Hepatocyte (in vitro differentiated cells): Measurements from ENCODE around the gene SCGB1C2. TPM values are rescaled to one million over a fixed set of nuclear protein-coding genes. Genes with fewer than 3 reads are reported as not detected.

Experiments
- DNase-seq: peaks from one replicate; pipeline ENCODE4 v3.0.0-alpha.2; 2016; ENCODE audit warnings: low spot score
- H2AFZ ChIP-seq: fragments of 200-600 bp; sonication (generic); 2 replicates; pipeline ENCODE4 v1.6.0; 2016; ENCODE audit warnings: antibody characterized with exemption, mild to moderate bottlenecking
- H3K27ac ChIP-seq: fragments of 200-600 bp; sonication (generic); 2 replicates; pipeline ENCODE4 v1.5.1; 2016; ENCODE audit warnings: mild to moderate bottlenecking
- H3K27me3 ChIP-seq: fragments of 200-600 bp; sonication (generic); 2 replicates; pipeline ENCODE4 v1.6.1; 2016
- H3K36me3 ChIP-seq: fragments of 200-600 bp; sonication (generic); replicated peaks from 2 replicates; pipeline ENCODE4 v1.5.1; 2016; ENCODE audit warnings: low read depth; ENCODE audit not compliant: insufficient read depth
- H3K4me1 ChIP-seq: fragments of 200-600 bp; sonication (generic); 2 replicates; pipeline ENCODE4 v1.5.1; 2016; ENCODE audit warnings: mild to moderate bottlenecking, moderate library complexity; ENCODE audit not compliant: insufficient read depth
- H3K4me2 ChIP-seq: fragments of 200-600 bp; sonication (generic); 2 replicates; pipeline ENCODE4 v1.6.0; 2016
- H3K4me3 ChIP-seq: fragments of 200-600 bp; sonication (generic); 2 replicates; pipeline ENCODE4 v1.5.1; 2016; ENCODE audit warnings: mild to moderate bottlenecking
- H3K79me2 ChIP-seq: fragments of 200-600 bp; sonication (generic); 2 replicates; pipeline ENCODE4 v1.6.0; 2017; ENCODE audit warnings: mild to moderate bottlenecking
- H3K9me2 ChIP-seq: fragments of 200-600 bp; sonication (generic); replicated peaks from 2 replicates; pipeline ENCODE4 v1.6.0; 2017; ENCODE audit warnings: mild to moderate bottlenecking; ENCODE audit not compliant: insufficient read depth
- H3K9me3 ChIP-seq: fragments of 200-600 bp; sonication (generic); 2 replicates; pipeline ENCODE4 v1.5.1; 2016; ENCODE audit warnings: low read depth, mild to moderate bottlenecking
- H4K20me1 ChIP-seq: fragments of 200-600 bp; sonication (generic); 2 replicates; pipeline ENCODE4 v1.6.0; 2016; ENCODE audit warnings: mild to moderate bottlenecking; ENCODE audit not compliant: insufficient read depth, poor library complexity, severe bottlenecking
- EZH2 ChIP-seq: fragments of 200-600 bp; sonication (generic); IDR thresholded peaks from 2 replicates; pipeline ENCODE4 v1.6.1; 2016; ENCODE audit warnings: antibody characterized with exemption, mild to moderate bottlenecking, borderline replicate concordance
- EZH2phosphoT487 ChIP-seq: fragments of 200-600 bp; sonication (generic); IDR thresholded peaks from one replicate; pipeline ENCODE4 v1.6.1; 2018; ENCODE audit warnings: antibody characterized with exemption, mild to moderate bottlenecking, low read depth, moderate library complexity; ENCODE audit not compliant: unreplicated experiment, severe bottlenecking
- WGBS: methylation state at CpG from one replicate; pipeline ENCODE4 v1.1.6; 2016; ENCODE audit warnings: low lambda C conversion rate; ENCODE audit errors: missing lambda C conversion rate; 5-methylcytosine and 5-hydroxymethylcytosine counted together
- polyA plus RNA-seq: library from polyadenylated mRNA; unstranded; fragments of >200 nt; fragmentation: Nextera tagmentation; extraction: Ambion mirVana; gene quantifications from 2 replicates; pipeline ENCODE4 v1.2.1, GENCODE V29; 2016
- total RNA-seq: library from RNA; depleted of rRNA; stranded (reverse); fragments of >200 nt; gene quantifications from 2 replicates; pipeline ENCODE4 v1.2.3, GENCODE V29; 2014
- TF ChIP-seq, protein P1 (sequence below): fragments of 200-600 bp; sonication (generic); IDR thresholded peaks from 2 replicates; pipeline ENCODE4 v1.5.1; 2016; ENCODE audit warnings: antibody characterized with exemption, mild to moderate bottlenecking; ENCODE audit not compliant: poor library complexity

The SCGB1C2 gene
- total and polyA plus RNA-seq, 2 experiments from 2014 or later, result not detected

DNA sequence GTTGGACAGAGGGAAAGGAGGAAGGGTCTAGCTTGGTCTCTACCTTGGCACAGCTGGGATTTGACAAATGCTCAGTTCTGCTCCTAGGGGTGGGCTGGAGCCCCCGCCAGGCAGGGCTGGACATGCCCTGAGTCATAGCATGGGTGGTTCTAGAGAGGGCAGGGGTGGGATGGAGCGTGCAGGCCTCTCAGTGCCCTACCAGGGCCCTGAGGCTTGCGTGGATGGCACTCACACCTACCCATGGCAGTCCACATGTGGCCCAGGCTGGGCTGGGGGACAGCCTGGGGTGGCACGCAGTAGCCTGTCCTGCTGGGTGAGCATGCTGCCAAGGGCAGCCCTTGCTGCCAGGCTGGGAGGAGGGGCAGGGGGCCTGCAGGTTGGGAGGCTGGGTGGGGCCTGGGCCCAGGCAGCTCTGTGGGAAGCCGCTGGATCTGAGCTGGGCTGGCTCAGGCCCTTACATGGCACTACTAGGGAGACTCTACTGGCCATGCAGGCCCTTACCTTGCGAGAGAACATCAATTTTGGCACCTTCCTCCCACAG lies 32.8 kb downstream of the SCGB1C2 start:
- H3K4me1 ChIP-seq, result no peaks in the 10 kb centered on the region
- no peaks in the 10 kb centered on the region for H3K9me2 ChIP-seq
- H3K4me2 ChIP-seq, result no peak overlapping the region
- H4K20me1 ChIP-seq, result no peaks in the 10 kb centered on the region
- 95% methylated on average over 6 of the region's 6 CpGs for WGBS
- DNase-seq, result no peak
- H3K27me3 ChIP-seq, result no peaks in the 10 kb centered on the region
- no peaks in the 10 kb centered on the region for H3K79me2 ChIP-seq
- H3K4me3 ChIP-seq, result no peak overlapping the region
- no peak overlapping the region for H3K27ac ChIP-seq
- TF ChIP-seq EZH2 (no peak), EZH2phosphoT487 (no peak)
- TF ChIP-seq, protein P1, sequence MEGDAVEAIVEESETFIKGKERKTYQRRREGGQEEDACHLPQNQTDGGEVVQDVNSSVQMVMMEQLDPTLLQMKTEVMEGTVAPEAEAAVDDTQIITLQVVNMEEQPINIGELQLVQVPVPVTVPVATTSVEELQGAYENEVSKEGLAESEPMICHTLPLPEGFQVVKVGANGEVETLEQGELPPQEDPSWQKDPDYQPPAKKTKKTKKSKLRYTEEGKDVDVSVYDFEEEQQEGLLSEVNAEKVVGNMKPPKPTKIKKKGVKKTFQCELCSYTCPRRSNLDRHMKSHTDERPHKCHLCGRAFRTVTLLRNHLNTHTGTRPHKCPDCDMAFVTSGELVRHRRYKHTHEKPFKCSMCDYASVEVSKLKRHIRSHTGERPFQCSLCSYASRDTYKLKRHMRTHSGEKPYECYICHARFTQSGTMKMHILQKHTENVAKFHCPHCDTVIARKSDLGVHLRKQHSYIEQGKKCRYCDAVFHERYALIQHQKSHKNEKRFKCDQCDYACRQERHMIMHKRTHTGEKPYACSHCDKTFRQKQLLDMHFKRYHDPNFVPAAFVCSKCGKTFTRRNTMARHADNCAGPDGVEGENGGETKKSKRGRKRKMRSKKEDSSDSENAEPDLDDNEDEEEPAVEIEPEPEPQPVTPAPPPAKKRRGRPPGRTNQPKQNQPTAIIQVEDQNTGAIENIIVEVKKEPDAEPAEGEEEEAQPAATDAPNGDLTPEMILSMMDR, result no peak
- H3K36me3 ChIP-seq, result no peaks in the 10 kb centered on the region
- H2AFZ ChIP-seq, result no peak overlapping the region
- no peaks in the 10 kb centered on the region for H3K9me3 ChIP-seq

DNA sequence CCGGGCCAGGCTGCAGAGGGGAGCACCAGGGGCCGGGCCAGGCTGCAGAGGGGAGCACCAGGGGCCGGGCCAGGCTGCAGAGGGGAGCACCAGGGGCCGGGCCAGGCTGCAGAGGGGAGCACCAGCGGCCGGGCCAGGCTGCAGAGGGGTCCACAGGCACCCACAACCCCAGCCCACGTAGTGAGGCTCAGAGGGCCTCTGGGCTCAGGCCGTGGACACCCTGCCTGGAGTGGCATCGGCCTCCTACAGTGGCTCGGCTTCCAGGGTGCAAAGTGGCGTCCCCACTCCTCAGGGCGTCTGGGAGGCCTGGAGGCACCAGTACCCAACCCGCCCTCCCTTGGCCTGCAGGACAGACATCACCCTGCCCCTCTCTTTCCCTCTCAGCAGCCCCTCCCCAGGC lies 34.5 kb downstream of the SCGB1C2 start:
- no peak overlapping the region for H2AFZ ChIP-seq
- no peaks in the 10 kb centered on the region for H3K79me2 ChIP-seq
- H3K36me3 ChIP-seq, result no peaks in the 10 kb centered on the region
- no peak for DNase-seq
- WGBS, result 92% methylated on average over 10 of the region's 13 CpGs
- no peak overlapping the region for H3K4me2 ChIP-seq
- H3K27me3 ChIP-seq, result no peaks in the 10 kb centered on the region
- no peaks in the 10 kb centered on the region for H3K4me1 ChIP-seq
- no peaks in the 10 kb centered on the region for H3K9me2 ChIP-seq
- H4K20me1 ChIP-seq, result no peaks in the 10 kb centered on the region
- no peaks in the 10 kb centered on the region for H3K9me3 ChIP-seq
- no peak overlapping the region for H3K27ac ChIP-seq
- no peak overlapping the region for H3K4me3 ChIP-seq
- TF ChIP-seq EZH2 (no peak), EZH2phosphoT487 (no peak)
- TF ChIP-seq, protein P1, result no peak

DNA sequence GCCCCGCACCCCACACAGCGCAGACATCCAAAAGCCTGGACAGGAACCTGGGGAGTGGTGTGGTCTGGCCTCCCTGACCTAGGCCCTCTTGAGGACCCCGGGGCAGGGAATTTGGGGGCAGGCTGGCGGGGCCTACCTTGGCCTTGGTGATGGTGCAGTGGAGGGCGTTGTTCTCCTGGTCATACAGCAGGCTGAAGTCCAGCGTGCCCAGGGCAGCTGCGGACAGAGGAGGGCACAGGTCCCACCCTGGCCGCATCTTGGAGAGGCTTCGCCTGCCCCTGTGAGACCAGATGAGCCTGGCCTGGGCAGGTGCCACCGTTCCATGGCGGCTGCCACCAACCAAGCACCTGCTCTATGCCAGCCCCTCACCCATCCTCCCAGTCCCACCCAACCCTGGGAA lies 35.0 kb downstream of the SCGB1C2 start:
- Histone ChIP-seq H2AFZ (no peak overlapping the region), H3K9me3 (no peaks in the 10 kb centered on the region), H3K4me2 (no peak overlapping the region), H4K20me1 (no peaks in the 10 kb centered on the region), H3K27ac (no peak overlapping the region), H3K9me2 (no peaks in the 10 kb centered on the region), H3K4me3 (no peak overlapping the region), H3K27me3 (peaks cover 4% of the 10 kb centered on the region), H3K79me2 (no peaks in the 10 kb centered on the region), H3K4me1 (no peaks in the 10 kb centered on the region), H3K36me3 (no peaks in the 10 kb centered on the region)
- DNase-seq, result no peak
- 85% methylated on average over 6 of the region's 11 CpGs for WGBS
- TF ChIP-seq EZH2 (no peak), EZH2phosphoT487 (no peak)
- TF ChIP-seq, protein P1, result no peak
